HK-2 (cell line): ENCODE data around the gene FARP2.
"Not testable (repeated sequence)": the region's sequence is repeated elsewhere in the genome, so short reads cannot be mapped to it uniquely, and the experiment has no call there.

ENCODE experiments used
- DNase-seq: peaks from one replicate; pipeline ENCODE4 v3.0.0-alpha.2; 2018; ENCODE audit not compliant: unreplicated experiment

The FARP2 gene, protein sequence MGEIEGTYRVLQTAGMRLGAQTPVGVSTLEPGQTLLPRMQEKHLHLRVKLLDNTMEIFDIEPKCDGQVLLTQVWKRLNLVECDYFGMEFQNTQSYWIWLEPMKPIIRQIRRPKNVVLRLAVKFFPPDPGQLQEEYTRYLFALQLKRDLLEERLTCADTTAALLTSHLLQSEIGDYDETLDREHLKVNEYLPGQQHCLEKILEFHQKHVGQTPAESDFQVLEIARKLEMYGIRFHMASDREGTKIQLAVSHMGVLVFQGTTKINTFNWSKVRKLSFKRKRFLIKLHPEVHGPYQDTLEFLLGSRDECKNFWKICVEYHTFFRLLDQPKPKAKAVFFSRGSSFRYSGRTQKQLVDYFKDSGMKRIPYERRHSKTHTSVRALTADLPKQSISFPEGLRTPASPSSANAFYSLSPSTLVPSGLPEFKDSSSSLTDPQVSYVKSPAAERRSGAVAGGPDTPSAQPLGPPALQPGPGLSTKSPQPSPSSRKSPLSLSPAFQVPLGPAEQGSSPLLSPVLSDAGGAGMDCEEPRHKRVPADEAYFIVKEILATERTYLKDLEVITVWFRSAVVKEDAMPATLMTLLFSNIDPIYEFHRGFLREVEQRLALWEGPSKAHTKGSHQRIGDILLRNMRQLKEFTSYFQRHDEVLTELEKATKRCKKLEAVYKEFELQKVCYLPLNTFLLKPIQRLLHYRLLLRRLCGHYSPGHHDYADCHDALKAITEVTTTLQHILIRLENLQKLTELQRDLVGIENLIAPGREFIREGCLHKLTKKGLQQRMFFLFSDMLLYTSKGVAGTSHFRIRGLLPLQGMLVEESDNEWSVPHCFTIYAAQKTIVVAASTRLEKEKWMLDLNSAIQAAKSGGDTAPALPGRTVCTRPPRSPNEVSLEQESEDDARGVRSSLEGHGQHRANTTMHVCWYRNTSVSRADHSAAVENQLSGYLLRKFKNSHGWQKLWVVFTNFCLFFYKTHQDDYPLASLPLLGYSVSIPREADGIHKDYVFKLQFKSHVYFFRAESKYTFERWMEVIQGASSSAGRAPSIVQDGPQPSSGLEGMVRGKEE

DNA sequence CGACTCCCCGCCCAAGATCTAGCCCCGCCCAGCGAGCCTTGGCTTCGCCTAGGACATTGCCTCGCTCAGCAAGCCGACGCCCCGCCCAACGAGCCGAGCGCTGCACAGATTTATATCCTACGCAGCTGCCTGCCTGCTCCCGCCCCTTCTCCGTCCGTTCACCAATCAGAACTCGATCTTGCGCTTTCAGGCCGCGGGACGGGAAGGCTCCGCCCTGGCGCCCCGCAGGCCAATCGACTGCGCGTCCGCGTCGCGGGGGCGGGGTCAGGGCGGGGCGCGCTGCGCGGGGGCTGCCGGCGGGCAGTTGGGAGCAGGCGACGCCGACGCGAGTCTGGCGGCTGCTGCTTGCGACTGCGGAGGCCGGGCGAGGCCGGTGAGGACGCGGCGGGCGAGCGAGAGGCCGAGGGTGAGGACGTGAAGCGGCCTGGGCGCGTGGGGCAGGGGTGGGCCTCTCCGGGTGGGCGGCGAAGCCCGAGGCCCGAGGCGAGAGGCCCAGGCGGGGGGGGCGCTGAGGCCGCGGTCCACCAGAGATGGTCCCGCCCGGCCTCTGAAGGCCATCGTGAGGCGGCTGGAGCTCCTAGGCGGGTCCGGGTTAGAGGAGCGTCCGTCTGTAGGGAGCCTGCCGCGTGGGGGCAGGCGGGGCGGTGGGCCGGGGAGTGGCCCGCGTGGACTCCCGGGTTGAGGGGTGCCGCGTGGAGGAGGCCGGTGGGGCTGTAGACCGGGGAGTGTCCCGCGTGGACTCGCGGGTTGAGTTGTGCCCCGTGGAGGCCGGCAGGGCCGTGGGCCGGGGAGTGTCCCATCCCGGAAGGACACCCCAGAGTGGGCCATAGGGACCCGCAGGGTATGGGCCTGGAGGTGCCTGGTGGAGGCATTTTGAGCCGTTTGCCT, at the start of gene FARP2:
Gene FARP2, plus strand, starts transcription at position 303 of the 888 bp plus-strand sequence. CDS start 16,823 bp downstream, outside the sequence.
- peak; percentile 99 for DNase-seq

DNA sequence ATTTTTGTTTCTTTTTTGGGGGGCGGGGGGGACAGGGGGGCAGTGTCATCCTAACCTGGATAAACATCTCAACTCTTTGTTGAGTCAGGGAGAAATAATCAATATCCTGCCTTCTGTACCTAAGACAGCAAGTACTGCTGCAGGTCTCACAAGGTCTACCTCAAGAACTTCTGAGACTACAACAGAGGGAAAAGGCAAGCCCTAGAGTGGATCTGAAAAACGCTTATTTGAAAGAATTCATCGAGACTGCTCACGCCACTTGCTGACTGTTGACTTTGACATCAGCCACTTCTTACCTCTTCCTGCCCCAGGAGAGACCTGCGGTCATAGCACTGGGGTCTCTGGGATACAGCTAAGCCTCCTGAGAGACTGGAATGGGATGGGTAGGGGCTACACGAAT, 49.0 kb upstream of the FARP2 start:
- DNase-seq, result no peak

DNA sequence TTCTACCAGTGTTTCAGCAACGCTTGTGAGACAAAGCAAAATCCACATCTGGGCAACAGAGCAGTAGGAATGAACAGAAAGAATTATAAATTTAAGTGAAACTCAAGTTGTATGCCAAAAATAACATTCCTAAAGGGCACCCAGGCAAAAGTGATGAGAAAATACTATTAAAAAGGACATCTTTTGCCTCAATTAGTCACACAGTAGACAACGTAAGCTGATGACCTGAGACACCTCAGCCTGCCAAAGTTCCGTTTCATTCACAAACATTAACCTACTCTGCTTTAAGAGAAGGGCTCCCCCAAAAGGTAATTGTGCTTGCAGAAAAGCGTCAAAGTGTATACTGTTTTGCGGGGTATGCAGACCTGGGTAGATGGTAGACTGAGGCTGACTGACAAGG, 47.8 kb upstream of the FARP2 start:
- DNase-seq, result no peak

DNA sequence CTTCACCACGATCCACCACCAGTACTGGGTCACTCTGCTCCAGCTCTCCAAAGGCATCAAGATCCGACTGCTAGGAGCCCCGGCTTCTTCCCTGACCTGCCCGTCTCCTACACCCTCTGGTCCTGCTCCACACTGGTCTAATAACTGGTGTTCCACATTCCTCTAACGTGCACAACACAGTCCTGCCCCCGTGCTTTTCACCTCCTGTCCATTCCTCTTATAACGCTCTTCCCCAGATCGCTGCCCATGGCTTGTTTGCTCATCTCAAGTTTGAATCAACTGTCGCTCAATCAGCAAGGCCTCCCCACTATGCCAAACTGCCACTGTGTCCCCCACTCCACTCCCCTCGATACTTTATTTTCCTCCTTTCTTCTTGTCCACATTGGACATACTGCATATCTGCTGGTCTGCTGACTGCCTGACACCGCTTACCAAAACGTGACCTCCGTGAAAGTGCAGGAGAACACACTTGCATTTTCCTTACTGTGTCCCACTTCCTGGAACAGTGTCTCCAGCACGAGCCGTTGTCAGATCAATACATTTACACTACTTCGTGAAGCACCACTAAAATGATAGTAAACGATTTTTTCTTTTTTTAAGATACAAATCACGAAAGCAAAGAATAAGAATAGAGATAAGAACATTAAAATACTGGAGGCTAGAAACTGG, 47.1 kb upstream of the FARP2 start:
- no peak for DNase-seq

DNA sequence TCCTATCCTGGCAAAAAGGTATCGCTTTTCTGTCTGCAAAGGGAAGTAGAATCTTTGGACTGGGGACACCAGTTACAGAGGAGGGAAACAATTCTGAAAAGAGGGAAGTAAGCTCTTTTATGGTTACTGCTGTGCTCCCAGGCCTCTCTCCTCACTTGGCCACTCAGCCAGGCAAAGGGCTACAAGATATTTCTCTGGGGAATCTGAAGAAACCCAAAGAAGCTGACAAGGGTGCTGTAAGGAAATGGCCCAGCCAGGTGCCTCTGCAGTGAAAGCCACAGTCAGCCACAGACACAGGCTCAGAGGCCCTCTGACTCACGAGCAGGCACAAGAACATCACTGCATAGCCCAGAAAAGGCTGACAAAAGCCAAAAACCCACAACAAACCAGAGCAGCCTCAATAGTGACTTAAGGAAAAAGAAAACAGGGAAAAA, 46.4 kb upstream of the FARP2 start:
- peak; percentile 33 for DNase-seq

DNA sequence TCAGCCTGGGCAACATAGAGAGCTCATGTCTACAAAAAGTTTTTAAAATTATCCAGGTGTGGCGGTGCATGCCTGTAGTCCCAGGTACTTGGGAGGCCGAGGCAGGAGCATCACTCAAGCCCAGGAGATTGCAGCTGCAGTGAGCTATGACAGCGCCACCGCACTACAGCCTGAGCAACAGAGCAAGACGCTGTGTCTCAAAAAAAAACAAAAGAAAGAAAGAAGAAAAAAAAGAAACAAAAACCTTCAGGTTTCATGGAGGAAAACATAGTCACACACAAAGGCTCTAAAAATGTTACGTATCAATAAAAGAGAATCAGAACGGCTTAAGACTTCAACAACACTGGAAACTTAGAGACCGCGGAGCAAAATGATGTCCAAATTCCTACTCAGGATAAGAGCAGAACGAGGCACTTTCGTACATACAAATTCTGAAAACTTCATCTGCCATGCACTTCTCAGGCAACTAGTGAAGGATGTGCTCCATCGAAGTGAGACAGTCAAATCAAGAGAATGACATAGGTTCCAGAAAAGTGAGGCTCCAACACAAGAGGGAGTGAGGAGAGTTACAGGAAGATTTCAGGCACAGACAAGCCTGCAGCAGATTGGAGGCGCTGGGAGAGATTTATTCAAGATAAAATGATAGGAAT, 45.0 kb upstream of the FARP2 start:
- no peak for DNase-seq

DNA sequence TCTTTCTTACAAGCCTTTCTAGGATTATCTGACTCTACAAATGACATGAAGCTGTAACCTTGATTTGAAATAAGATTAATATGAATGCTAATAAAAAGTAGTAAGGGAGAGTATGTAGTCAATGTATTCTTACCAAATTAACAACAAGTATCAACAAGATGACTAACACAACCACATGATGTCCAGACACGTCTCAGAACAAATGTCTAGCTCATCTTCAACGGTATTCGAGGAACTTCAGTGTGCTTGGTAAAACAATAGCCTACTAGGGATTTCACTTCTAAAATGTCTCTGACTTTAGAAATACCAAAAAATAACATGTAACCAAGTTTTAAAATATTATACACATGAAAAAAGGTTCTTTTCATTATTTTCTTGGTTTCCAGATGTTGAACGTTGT, 44.0 kb upstream of the FARP2 start:
- DNase-seq, result no peak

DNA sequence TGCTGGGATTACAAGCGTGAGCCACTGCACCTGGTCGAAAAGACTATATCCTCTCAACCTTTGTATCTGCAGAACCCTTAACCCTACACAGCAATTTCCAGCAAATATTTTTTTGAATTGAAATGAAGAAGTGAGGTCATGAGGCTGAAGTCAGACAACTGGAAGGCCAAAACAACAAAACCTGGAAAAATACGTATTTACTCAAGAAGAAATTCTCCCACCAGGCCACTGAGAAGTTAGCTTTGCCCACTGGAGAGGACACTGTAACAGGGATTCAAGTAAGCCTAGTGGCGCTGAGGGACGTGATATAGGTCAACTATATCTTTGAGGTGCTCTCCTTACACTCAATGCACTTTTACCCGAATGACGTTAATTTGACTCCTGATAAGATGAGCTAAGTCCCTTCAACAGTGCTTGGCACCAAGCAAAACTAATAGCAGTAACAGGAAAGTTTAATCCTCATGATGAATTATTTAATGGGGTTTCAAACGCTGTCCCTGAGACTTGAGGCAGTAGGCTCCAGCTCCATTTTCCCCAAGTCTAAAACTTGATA, 42.5 kb upstream of the FARP2 start:
- DNase-seq, result no peak

DNA sequence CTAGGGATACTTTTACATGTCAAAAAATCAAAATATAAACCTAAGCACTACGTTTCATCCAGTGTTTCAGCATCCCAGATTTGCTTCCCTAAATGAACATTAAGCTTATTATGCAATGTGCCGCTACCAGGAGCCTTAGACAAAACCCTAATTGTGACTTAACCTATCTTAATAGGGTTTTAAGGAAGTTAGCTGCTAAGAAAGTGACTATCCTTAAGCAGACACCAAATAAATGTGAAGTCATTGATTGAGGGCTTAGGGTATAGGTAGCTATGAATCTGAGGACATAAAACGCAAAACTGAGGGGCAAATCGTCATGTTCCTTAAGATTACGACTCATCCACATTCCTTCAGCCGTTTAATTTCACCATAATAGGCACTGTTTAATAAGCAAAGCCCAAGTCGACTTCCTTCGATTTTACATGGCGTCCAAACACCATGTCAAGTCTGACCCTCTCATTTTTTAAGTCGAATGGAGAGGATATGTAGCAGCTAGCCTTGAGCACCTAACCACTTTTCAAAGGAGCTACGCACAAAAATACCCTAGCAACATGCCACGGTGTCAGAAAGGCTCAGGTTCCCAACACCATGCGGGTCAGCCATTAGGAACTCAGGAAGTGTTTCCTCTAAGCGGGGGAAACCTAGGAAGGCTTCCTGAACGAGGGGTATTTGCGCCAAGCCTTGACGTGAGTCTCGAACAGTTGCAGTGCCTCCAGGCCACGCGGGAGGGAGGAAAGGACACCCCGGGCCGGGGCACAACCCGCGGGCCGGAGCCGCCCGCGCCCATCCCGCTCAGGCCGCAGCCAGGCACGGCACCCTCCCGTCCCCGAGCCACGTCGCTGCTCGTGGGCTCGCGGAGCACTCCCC, 41.6 kb upstream of the FARP2 start:
- no peak for DNase-seq

DNA sequence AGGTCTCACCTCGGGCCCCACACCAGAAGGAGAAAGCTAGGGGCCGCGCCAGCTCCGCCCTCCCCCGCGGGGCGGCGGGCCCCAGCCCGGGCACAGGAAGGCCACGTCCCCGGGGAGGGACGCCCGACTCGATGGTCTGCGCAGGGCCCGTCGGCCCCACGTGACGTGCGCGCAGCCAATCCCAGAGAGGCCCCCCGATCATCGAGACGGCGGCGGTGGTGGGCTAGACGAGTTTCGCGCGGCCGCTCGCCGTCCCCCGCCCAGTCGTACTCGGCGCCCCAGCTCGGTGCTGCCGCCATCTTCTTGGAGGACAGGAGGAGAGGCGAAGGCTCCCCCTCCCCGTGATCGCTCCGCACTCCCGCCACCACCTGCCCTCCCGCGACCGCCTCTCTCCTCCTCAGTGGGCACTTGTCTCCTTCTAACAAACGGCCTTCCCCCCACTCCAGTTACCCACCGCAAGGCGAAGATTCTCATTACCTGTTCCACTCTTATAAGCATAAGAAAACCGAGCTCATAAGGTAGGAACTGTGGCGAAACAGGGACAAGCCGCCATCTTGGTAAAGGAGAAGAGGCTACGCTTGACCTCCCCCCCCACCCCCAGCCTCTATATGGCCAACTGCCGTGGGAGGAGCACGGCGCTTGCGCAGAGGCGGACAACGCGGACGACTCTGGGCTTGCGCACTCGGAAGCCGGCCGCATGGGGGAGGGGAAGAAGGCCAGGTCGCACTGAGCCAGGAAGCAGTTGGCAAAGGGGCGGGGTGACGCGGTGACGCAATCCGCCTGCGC, 40.8 kb upstream of the FARP2 start, which contains the start of gene HDLBP:
Gene HDLBP, minus strand, starts transcription at position 580 of the 786 bp plus-strand sequence. CDS start 48,803 bp downstream, outside the sequence.
- peak; percentile 100 for DNase-seq

DNA sequence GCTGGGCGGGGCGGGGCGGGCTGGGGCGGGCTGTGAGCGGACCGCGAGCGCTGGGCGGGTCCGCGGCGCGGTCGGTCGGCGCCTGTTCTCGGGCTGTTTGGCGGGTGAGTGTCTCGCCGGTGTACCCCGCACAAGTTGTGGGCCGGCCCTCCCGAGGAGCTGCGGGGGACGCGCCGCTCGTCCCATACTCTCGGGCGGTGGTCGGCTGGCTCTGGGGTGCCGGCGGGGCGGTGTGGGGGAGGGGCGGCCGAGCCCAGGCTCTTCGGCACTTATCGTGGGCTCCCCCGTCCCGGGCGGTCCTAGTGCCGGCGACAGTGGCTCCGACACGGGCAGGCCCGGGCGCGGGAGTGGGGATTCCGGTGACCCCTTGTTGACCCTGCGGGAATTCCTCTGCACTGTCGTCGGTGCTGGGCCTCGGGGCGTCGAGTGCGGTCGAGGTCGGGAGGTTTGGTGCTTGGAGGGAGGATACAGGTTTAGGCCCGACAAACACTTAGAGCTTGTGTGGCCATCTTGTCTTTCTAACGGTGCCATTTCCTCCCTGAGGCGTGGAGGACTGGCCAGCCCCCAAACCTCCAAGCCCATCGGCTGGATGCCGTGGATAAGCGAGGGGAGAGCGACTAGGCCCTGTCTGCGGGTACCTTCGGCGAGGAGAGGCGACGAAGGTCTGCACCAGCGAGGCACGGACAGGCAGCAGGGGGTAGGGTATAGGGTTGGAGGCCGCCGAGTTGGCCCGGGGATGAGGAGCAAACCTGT, 40.0 kb upstream of the FARP2 start, which contains the start of gene SEPTIN2:
Gene SEPTIN2, plus strand, starts transcription at position 47 of the 753 bp plus-strand sequence. CDS start 8,308 bp downstream, outside the sequence.
- no peak for DNase-seq

DNA sequence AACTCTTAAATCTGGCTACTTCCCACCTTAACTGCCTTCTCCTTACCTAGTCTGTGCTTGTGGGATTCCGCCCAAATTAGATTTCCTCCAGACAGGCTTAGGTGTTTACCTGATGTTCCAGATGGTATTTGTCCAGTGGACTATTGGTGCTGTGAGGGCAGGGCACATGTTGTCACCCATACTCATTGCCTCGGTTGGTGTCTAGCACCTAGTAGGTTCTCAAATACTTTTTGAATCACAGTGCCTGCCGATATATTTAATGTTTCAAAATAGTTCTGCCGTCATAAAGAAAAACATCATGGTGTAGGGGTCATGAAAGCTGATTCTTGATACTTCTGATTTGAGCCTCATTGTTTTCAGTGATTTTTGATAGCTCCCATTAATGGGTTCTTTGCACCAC, 39.3 kb upstream of the FARP2 start:
- no peak for DNase-seq

DNA sequence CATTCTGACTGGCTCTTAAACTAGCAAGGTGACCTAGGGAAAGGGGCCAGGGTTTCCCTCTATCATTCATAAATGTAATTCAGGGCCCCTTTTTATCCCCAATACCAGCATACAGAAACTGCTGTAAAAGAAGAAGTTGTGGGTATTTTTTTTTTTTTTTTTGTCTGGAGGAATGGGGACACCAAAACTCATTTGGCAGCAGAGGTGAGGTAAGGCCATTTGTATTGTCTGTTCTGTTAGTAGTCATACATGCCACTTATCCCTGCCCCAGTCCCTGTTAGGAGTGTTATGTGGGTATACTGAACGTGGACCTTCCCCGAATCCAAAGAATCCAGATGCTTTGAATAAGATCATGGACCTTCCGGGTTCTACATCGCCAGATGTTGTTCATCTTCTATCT, 38.7 kb upstream of the FARP2 start:
- no peak for DNase-seq

DNA sequence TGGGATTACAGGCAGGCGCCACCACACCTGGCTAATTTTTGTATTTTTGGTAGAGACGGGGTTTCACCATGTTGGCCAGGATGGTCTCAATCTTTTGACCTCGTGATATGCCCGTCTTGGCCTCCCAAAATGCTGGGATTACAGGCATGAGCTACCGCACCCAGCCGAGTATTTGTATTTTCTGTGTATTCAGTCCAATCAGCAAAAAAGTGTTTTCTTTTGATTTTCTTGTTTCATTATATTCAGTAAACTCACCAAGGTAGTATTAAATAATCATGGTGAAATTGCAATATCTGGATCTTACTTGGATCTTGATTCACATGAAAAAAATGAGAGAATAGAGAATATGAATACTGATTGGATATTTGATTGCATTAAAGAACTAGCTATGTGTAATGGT, 37.3 kb upstream of the FARP2 start:
- not testable (repeated sequence) for DNase-seq

DNA sequence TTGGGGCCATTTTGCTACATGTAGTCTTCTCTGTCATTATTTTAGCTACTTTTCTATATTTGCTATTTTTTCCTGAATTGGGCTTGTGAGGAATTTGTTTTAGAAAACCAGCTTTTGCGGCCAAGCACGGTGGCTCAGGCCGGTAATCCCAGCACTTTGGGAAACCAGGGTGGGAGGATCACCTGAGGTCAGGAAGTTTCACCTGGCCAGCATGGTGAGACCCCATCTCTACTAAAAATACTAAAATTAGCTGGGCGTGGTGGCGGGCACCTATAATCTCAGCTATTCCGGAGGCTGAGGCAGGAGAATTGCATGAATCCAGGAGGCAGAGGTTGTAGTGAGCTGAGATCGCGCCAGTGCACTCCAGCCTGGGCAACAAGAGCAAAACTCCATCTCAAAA, 35.7 kb upstream of the FARP2 start:
- DNase-seq, result no peak

DNA sequence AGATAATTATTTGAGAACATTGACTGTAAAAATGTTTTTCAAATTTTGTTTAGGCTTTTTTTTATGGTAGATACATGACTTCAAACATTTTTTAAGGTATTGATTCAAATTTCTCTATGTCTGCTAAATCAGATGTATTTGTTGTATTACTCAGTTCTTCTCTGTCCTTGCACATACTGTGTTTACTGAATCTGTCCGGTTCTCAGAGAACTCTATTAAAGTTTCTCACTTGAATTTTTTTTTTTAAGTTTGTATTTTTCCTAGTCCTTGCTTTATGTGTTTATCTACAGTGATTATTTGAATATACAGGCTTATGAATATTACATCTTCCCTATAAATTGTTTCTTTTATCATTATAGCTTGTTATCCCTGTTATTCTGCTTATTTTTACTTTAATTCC, 35.1 kb upstream of the FARP2 start:
- no peak for DNase-seq

DNA sequence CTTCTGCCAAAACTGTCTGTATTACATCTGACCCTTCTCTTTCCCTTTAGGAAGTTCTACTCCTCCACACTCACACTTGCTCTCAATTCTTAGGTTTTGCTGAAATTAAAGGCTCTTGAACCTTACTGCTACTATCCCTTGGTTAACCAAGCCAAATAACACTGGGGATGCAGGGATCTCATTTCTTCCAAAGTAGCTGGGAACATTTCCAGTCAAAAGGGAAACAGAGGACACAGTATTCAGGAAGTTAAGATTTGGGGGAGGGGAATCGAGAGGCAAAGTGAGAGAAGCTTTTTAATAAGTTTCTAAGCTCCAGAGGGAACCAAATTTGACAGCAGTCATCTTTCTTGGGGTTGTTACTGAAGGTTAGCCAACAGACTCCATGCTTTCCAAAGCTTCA, 34.2 kb upstream of the FARP2 start:
- DNase-seq, result no peak
